NCI-H82 treated with DMSO at 0.1 percent for 48 hours (cell line): ENCODE data around the gene PRKN.
"Not testable (repeated sequence)": the region's sequence is repeated elsewhere in the genome, so short reads cannot be mapped to it uniquely, and the experiment has no call there.

ENCODE experiments used
- DNase-seq: peaks from one replicate; lab custom pipeline; 2025; ENCODE audit not compliant: unreplicated experiment; lab: John Stamatoyannopoulos, UW

Gene PRKN

GRCh38 chr6:161882196-161882765 is 845.3 kb downstream of the PRKN start:
- no peak for DNase-seq

DNA sequence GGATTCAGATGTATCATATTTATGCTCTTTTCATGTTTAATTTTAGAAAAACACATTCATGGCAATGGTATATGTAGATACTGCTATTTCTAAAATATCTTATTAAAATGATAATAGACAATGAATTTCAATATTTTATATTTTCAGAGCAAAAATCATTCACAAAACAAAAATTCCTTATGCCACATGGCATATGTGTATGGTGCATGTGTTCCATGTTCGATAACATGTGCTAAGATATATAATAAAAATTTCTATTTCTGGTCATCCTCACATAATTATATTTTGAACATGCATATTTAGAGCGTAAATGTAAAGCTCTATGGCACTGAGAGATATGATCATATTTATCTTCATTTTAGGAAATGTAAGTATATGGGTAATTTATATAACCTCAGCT is 847.5 kb downstream of the PRKN start:
- no peak for DNase-seq

GRCh38 chr6:161876231-161876630 is 851.3 kb downstream of the PRKN start:
- no peak for DNase-seq

GRCh38 chr6:161870236-161870901 is 857.2 kb downstream of the PRKN start:
- DNase-seq, result no peak

DNA sequence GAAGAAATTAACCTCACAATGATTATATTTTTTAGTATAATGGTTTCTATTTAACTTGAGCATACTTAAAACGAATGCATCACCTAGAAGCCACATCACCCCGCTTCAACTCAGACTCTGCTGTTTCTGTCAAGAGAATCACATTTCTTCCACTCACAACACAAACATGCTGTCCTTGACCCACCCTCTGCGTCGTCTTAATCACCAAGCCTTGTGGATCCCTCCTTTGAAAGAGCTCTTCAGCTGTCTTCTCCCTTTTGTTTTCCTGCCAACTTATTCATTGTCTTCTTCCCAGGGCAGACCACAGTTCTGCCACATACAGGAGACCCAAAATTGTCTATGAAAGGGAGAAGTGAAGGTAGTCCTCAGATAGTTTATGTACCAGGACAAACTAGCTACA is 858.1 kb downstream of the PRKN start:
- DNase-seq, result no peak

GRCh38 chr6:161866570-161866969 is 861.0 kb downstream of the PRKN start:
- DNase-seq, result no peak

DNA sequence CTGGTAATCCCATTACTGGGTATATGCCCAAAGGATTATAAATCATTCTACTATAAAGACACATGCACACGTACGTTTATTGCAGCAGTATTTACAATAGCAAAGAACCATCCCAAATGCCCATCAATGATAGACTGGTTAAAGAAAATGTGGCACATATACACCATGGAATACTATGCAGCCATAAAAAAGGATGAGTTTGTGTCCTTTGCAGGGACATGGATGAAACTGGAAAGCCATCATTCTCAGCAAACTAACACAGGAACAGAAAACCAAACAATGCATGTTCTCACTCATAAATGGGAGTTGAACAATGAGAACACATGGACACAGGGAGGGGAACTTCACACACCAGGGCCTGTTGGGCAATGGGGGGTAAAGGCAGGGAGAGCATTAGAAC is 866.5 kb downstream of the PRKN start:
- DNase-seq, result not testable (repeated sequence)

DNA sequence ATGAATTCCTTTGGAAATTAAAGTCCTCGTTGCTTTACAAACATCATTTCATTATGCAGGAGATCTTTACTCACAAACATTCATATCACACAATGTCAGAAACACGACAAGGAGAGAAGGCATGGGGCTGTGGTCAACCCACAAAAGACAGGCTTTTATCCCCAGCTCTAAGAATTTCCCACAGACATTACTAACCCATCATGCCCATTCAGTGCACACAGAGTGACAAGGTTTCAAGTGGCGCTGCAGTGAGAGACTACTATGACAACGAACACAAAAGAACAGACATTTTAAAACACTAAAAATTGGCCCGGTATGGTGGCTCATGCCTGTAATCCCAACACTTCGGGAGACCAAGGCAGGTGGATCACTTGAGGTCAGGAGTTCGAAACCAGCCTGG is 873.9 kb downstream of the PRKN start:
- no peak for DNase-seq

DNA sequence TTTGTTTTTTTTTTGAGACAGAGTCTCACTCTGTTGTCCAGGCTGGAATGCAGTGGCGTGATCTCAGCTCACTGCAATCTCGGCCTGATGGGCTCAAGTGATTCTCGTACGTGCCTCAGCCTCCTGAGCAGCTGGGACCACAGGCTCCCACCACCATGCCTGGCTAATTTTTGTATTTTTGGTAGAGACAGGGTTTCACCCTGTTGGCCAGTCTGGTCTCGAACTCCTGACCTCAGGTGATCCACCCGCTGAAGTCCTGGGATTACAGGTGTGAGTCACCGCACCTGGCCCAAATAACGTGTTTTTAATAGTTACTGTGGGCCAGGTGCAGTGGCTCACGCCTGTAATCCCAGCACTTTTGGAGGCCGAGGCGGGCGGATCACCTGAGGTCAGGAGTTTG is 876.1 kb downstream of the PRKN start:
- DNase-seq, result not testable (repeated sequence)

DNA sequence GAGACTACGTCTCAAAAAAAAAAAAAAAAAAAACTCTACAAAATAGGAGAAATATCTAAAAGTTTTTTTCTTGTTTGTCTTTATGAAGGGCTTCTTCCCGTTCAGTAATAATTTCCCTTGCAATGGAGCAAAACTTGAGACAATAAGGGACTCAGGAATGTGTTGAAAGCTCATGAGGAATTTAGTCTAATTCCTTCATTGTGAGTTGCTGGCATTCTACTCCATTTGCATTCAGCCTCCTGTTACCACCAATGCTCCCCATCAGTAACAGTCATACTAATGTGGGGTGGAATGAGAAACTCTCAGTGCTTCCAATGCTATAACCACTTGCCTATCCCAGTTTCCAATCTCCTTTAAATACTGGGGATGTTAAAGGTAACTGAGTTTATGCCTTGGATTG is 877.0 kb downstream of the PRKN start:
- DNase-seq, result no peak

GRCh38 chr6:161847628-161848027 is 879.9 kb downstream of the PRKN start:
- no peak for DNase-seq

- DNase-seq, result no peak
These were observed 882.8 kb downstream of the PRKN start for GRCh38 chr6:161844804-161845203.

GRCh38 chr6:161843066-161843465 is 884.5 kb downstream of the PRKN start:
- DNase-seq, result no peak

GRCh38 chr6:161840380-161840779 is 887.2 kb downstream of the PRKN start:
- DNase-seq, result no peak

DNA sequence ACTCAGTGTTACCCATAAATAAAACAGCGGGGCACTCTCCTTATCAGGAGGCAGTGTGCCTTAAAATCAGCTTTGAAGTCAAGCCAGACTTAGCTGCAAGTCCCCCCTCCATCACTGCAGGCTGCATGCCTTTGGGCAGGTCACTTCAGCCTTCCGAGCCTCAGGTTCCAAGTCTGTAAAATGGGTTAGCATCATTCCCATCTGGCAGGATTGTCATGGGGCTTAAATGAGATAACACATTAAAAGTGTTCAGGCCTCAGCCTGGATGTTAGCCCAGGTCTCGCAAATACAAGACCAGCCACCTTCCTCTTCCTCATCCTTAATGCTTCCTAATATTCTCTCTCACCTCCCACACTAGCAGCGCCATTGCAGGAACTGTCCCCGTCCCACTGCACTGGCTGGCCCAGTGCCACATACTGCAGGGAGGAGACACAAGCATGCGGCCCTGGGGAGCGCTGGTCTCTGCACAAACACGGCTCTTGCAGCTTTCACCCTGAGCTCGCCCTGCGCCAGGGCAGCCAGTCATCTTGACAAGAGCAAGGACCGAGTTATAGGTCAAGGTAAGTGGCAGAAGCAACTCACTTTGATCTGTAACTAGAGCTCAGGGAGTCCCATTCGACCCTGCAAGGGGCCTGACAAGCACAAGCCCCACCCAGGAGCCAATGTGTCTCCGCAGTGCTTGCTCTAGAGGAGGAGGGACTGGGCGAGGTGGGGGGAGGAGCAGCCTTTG is 889.1 kb downstream of the PRKN start:
- no peak for DNase-seq

GRCh38 chr6:161837854-161838253 is 889.7 kb downstream of the PRKN start:
- no peak for DNase-seq

GRCh38 chr6:161837449-161837735 is 890.2 kb downstream of the PRKN start:
- no peak for DNase-seq

GRCh38 chr6:161836643-161837448 is 890.7 kb downstream of the PRKN start:
- DNase-seq, result no peak

DNA sequence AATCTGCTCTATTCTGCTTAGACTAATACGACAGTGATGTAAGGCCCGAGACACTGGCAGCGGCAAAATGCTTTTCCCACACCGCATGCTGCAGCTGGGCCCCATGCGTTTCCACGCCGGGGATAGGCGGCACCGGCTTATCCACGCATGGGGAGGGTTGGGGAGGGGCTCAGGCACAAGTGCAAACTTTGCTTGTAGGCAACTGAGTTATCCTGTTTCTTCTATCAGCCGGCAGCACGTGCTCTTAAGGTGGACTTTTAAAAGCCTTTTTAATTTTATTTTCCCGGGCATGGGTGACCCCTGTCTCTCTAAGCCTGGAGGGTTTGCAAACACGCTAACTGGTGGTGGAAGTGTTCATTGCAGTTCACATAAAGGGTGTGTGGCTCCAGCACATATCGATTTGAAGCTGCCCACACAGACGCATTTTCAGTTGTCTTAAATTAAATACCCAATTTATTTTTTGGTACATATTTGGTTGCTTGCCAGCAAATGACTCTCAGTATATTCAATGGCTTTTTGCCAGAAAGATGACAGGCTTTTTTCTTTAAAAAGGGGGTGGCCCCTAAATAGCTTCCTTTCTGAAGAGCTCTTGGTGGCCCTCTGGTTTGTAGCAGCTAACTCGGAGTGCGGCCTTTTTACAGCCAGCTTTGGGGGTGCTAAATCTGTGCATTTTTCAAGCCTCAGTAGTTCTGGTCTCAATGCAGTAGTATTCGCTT is 891.9 kb downstream of the PRKN start:
- no peak for DNase-seq

DNA sequence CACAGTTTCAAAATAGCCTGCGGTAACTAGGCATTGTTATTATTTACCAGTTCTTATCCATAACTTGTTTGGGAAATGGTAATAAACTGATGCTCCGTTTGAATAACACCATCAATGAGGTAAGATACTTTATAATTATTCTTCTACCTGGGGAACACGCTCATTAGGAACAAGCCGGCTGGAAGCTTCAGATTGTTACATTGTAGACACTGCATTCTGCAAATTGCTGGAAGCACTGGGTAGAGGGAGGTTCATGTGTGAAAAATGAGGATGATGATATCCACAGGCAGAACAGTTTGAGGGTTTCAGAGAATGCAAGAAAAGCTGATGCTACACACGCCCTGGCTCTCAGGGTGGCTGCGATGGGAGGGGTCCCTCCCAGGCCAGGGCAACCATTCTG is 893.1 kb downstream of the PRKN start:
- no peak for DNase-seq
